GM21381 (cell line): ENCODE measurements around the gene CREB3L1.

ENCODE experiments used
- ATAC-seq: cut with Tn5 transposase; IDR thresholded peaks from one replicate; pipeline ENCODE4 v1.9.1; 2021; ENCODE audit warnings: mild to moderate bottlenecking, moderate library complexity; ENCODE audit not compliant: unreplicated experiment

The CREB3L1 gene

DNA sequence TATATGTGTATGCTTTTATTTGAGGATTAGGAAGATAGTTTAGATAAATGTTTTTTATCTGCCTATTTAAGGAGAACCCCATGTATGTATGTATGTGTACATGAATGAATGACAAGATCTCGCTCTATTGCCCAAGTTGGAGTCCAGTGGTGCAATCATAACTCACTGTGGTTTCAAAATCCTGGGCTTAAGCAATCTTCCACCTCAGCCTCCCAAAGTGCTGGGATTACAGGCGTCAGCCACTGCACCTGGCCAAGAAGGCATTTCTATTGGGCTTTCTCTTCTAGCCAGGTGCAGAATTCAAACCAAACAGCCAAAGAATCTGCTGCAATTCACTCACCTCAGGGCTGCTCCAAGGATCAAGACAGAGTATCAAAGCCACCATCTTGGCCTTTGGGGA is 44.3 kb downstream of the CREB3L1 start:
- no peak for ATAC-seq

DNA sequence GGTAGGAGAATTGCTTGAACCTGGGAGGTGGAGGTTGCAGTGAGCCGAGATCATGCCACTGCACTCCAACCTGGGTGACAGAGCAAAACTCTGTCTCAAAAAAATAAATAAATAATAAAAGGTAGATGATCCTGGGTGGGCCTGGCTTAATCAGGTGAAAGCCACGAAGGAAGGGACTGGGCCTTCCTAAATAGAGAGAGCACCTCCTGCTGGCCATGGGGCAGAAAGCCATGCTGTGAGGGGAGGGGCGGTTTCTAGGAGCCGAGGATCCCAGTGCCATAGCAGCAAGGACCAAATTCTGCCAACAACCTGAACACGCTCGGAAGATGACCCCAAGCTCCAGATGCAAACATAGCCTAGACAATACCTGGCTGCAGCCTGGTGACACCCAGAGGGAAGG is 45.3 kb downstream of the CREB3L1 start:
- ATAC-seq, result no peak

- ATAC-seq, result no peak
Observed at GRCh38 chr11:46326813-46327416, 49.5 kb downstream of the CREB3L1 start.

DNA sequence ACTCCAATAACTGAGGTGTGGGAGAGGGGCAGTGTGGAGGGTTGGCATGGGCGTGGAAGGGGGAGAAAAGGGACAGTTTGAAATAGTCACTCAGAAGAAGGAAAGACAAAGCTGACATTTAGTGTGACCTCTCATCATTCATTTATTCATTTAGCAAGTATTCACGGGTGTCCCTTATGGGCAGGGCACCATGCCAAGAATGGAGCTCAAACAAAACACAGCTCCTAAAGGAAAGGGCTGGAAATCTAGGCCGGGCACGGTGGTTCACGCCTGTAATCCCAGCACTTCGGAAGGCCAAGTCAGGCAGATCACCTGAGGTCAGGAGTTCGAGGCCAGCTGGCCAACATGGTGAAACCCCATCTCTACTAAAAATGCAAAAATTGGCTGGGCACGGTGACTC is 50.4 kb downstream of the CREB3L1 start:
- ATAC-seq, result no peak

DNA sequence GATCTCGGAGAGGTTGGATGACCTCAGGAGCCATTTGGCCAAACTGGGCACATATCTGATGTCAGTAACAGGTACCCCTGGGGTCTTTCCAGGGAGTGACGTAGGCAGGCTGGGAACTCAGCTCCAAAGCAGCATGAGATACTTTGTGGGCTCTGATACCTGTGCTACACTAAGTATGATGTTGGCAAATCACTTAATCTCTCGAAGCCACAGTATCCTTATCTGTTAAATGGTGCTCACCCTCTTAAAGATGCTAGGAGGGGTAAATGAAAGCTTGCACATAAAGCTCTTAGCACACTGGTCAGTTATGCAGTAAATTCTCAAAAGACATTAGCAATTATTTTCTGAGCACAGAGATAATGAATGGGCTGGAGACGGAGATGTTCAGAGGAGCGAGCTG is 52.7 kb downstream of the CREB3L1 start:
- ATAC-seq, result no peak

DNA sequence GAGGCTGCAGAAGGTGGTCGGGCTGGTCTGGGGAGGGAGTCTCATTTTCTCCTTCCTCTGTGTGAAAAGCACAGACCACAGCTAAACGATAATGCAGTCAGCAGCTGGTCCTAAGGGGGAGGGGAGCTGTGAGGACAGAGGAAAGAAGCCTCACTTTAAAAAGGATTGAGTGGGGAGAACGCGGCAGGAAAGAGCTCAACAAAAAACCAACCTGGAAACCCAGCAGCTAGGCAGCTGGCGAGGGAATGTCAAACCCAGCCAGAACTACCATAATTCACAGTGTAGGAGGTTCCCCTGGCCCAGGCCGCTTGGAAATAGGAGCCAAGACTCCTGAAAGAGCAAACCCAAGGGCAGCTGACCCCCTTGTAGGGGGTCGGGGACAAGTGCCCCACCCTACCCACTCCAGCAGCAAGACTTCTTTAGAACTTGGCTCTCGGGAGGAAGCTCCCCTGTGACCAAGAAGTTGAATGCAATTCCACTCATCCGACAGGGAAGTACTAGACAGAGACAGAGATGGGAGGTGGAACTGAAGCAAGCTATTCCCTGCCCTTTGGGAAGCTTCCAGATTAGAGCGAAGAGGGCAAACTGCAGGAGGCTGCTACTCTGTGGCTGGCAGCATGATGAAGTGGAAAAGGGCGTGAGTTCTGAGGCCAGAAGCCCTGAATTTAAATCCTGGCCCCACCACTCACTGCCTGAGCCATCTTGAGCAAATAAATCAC is 53.3 kb downstream of the CREB3L1 start:
- ATAC-seq, result no peak

DNA sequence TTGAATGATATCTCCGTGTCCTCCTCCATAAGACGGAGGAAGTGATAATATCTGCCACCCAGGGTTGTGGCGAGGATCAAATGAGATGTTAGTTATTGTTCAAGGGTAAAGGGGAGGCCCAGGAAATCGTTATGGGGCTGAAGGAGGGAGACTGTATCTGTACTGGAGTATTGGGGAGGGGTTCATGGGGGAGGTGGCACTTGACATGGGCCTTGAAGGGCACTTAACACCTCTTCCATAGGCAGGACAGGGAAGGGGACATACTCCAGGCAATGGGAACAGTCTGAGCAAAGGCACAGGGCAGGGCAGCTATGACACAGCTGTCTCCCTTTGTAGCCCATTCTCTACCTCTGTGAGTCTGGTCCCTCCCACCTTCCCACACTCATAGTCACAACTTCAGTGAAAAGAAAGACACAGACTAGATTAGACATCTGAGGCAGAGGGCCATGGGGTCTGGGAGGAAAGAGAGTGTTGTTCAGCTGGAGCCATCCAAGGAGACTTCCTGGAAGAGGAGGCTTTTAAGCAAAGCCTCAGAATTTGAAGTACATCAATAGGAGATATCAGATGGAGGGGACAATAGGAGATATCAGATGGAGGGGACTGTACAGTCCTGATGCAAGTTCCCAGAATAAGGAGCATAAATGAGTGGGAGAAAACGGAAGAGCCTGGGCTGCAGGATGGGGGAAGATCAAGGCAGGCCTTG is 54.0 kb downstream of the CREB3L1 start:
- ATAC-seq, result no peak

- ATAC-seq, result no peak
Observed at GRCh38 chr11:46332093-46332567, 54.7 kb downstream of the CREB3L1 start.

GRCh38 chr11:46332568-46333393 is 55.3 kb downstream of the CREB3L1 start:
- no peak for ATAC-seq

GRCh38 chr11:46333394-46333947 is 56.0 kb downstream of the CREB3L1 start:
- ATAC-seq, result no peak

- ATAC-seq, result no peak
Observed at GRCh38 chr11:46334211-46334610, 56.7 kb downstream of the CREB3L1 start.

DNA sequence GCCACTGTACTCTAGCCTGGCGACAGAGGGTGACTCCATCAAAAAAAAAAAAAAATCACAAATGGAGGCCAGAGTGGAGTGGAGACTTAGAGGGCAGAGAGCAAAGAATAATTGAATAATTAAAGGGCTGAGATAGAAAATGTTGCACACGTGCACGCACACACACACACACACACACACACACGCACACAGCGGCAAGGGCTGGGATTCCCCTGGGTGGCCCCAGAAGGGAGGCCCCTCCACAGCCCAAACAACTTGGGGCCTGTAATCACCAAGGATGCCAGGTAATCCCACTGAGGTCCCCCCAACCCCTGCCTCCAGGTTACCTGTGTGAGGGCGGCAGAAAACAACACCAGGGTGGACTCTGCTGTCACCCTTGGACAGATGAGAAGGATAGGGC is 57.8 kb downstream of the CREB3L1 start:
- ATAC-seq, result no peak

DNA sequence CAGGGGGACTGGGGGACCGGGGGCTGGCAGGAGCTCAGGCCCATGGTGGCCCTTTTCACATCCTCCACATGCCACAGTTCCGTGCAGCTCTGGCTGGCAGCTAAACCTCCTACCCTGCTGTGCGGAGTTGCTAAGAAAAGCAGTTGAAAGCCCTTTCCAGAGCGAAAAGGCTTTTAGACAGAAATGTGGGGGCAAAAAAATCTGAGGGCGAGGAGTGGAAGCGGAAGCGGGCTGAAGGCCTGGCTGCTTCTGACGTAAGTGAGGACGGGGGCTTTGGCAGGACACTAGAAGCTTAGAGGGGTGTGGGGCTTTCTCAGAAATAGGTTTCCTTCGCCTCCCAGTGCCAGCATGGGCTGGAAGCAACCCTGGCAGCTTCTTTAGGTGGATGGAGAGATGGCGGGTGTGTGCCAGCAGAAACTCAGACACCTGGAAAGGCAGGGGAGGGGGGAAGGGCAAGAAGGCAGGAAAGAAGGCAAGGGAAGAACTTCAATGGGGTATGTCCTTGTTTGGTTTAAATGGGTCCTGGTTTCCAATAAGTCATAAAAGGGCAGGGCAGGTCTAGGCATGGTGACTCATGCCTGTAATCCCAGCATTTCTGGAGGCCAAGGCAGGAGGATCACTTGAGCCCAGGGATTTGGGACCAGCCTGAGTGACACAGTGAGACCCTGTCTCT is 58.6 kb downstream of the CREB3L1 start:
- no peak for ATAC-seq

DNA sequence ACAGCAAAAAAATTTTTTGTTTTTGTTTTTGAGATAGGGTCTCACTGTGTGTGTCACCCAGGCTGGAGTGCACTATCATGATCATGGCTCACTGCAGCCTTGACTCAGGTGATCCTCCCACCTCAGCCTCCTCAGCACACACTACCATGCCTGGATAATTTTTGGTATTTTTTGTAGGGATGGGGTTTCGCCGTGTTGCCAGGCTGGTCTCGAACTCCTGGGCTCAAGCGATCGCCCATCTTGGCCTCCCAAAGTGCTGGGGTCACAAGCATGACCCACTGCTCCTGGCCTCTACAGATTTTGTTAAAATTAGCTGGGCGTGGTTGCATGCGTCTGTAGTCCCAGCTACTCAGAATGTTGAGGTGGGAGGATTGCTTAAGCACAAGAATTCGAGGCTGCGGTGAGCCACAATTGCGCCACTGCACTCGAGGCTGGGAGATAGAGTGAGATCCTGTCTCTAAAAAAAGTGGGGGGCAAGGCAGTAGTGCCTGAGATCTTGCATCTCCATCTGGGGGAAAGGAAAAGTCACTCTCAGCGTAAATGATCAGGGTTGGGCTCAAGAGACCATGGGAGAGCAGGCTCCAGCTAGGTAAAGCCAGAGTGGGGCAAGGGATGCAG is 59.2 kb downstream of the CREB3L1 start:
- no peak for ATAC-seq

- ATAC-seq, result no peak
Observed at GRCh38 chr11:46337626-46338345, 60.3 kb downstream of the CREB3L1 start.

DNA sequence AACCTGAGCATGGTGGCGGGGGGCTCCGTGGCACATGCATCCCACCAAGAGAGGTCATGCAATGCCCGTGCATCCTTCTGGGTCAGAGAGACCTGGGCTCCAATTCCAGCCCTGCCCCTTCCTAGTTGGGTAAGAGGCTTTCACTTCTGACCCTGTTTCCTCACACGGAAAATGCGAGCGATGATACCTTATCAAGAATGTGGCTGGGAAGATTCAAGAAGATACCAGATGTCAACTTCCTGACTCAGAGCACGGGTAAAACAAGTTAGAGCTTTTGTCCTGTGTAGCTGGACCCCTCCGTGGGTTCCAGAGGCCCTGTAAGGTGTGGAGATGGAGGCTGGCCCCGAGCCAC is 61.1 kb downstream of the CREB3L1 start:
- ATAC-seq, result no peak

DNA sequence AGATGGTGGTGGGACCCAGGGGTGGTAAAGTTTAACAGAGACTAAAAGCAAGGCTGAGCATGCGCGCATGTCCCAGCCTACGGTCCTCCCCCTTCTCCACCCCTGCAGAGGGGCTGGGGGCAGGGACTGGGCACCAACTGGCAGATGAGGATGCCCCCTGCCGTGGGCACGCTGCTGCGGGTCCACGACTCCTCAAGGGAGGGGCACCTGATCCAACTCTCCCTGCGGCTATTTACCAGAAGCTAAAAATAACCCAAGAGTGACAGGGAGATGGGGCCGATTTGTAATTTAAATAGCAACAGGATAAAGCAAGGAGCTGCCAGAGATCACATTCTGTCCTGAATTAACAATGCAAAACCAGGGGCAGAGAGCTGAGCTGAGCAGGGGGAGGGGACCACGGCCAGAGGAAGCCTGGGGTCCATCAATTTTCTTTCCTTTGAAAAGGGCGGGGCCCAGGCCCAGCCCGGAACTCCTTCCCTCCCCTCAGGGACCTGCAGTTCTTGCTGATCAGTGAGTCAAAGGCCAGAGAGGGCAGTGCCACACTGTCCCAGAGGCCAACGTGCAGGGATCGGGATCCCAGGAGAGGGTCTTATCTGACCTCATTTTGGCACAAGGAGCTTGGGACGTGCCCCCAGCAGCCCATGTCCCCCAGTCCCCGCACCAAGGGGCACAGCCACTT is 61.7 kb downstream of the CREB3L1 start:
- ATAC-seq, result no peak

DNA sequence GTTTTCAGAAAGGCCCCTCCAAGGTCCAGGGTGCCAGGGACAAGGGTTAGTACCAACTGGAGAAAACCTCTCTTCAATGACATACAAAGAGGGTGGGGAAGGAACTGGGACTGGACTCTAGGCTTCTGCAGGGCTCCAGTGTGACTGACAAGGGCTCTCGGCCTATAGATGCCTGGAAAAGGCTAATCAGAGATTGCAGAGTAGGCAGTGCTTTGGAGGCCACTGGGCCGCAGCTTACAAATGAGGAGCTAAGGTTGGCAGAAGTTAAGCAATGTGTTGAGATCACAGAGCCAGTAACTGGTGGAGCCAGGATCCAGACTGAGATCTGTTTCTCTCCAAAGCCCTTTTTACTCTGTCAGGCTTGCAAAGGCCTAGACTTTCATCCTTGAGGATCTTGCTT is 62.4 kb downstream of the CREB3L1 start:
- no peak for ATAC-seq

GRCh38 chr11:46341454-46341853 is 64.0 kb downstream of the CREB3L1 start:
- ATAC-seq, result no peak
